ENCODE results near the gene TRAK1.

The TRAK1 gene, protein sequence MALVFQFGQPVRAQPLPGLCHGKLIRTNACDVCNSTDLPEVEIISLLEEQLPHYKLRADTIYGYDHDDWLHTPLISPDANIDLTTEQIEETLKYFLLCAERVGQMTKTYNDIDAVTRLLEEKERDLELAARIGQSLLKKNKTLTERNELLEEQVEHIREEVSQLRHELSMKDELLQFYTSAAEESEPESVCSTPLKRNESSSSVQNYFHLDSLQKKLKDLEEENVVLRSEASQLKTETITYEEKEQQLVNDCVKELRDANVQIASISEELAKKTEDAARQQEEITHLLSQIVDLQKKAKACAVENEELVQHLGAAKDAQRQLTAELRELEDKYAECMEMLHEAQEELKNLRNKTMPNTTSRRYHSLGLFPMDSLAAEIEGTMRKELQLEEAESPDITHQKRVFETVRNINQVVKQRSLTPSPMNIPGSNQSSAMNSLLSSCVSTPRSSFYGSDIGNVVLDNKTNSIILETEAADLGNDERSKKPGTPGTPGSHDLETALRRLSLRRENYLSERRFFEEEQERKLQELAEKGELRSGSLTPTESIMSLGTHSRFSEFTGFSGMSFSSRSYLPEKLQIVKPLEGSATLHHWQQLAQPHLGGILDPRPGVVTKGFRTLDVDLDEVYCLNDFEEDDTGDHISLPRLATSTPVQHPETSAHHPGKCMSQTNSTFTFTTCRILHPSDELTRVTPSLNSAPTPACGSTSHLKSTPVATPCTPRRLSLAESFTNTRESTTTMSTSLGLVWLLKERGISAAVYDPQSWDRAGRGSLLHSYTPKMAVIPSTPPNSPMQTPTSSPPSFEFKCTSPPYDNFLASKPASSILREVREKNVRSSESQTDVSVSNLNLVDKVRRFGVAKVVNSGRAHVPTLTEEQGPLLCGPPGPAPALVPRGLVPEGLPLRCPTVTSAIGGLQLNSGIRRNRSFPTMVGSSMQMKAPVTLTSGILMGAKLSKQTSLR

DNA sequence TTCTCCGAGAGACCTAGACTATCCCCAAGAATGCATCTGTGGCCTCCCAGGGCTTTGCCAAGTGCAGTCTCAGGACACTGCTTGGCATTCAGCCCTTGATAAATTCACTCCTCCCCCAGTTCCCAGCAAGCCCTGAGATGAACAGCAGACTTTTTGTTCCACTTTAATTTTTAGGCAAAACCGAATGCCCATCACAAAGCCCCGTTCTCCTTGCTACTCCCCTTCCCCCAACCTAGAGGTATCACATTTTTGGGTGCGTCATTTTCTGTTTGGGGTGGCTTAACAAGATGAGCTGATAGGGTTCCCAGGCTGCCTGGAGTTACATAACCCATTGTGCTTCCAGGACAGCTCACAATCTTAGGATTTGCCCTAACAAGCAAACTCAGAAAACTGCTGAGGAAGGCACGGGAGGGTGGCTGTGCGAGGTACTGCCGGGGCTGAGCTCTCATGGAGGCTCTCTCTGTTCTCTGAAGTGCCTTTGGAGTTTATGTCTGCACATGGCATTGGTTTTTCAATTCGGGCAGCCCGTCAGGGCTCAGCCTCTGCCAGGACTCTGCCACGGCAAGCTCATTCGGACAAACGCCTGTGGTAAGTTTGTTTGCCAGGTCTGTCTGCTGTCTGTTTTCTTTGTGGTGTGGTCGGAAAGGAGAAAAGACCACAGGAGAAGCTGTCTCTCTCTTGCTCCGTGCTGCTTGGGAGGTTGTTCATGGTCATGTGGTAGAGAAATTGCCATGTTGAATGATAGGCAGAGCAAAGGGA, at the start of gene TRAK1:
Gene TRAK1, plus strand, starts transcription at position 385 of the 759 bp plus-strand sequence. Its CDS starts 113 bp downstream, at position 498.
- H3K27me3 ChIP-seq (ENCODE audit: low read depth, low read length) = no peaks in the 10 kb centered on the region
- H3K27ac ChIP-seq (ENCODE audit: low read length) = peak within 1 kb of the TSS; percentile 98
- peak within 1 kb of the TSS; percentile 13; the same call in 1 of the 2 replicates for H3K4me3 ChIP-seq (ENCODE audit: low read length)
- TF ChIP-seq, protein P1, sequence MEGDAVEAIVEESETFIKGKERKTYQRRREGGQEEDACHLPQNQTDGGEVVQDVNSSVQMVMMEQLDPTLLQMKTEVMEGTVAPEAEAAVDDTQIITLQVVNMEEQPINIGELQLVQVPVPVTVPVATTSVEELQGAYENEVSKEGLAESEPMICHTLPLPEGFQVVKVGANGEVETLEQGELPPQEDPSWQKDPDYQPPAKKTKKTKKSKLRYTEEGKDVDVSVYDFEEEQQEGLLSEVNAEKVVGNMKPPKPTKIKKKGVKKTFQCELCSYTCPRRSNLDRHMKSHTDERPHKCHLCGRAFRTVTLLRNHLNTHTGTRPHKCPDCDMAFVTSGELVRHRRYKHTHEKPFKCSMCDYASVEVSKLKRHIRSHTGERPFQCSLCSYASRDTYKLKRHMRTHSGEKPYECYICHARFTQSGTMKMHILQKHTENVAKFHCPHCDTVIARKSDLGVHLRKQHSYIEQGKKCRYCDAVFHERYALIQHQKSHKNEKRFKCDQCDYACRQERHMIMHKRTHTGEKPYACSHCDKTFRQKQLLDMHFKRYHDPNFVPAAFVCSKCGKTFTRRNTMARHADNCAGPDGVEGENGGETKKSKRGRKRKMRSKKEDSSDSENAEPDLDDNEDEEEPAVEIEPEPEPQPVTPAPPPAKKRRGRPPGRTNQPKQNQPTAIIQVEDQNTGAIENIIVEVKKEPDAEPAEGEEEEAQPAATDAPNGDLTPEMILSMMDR (IDR thresholded peaks at IDR 0.05; ENCODE audit: low read depth, low read length) = no peak
- TF ChIP-seq EZH2phosphoT487 (IDR thresholded peaks at IDR 0.05; ENCODE audit: low read depth) = no peak
- no peak within 1 kb of the TSS for H2AFZ ChIP-seq (ENCODE audit: low read depth, low read length)
- peaks cover 69% of the 10 kb centered on the region for H3K36me3 ChIP-seq (replicated peaks; ENCODE audit: low read depth, low read length)
- H3K9me3 ChIP-seq (ENCODE audit: insufficient read depth, low read length) = no peaks in the 10 kb centered on the region; the same call in 1 of the 2 replicates
- peaks cover 26% of the 10 kb centered on the region for H4K20me1 ChIP-seq (ENCODE audit: insufficient read depth, low read length)
- H3K79me2 ChIP-seq (ENCODE audit: low read length) = peaks cover 84% of the 10 kb centered on the region
- peak within 1 kb of the TSS; percentile 38; the same call in 1 of the 2 replicates for H3K9ac ChIP-seq (ENCODE audit: low read length)
- peaks cover 98% of the 10 kb centered on the region for H3K4me1 ChIP-seq (ENCODE audit: low read length)
- H3K4me2 ChIP-seq (ENCODE audit: low read length) = peak within 1 kb of the TSS; percentile 44

DNA sequence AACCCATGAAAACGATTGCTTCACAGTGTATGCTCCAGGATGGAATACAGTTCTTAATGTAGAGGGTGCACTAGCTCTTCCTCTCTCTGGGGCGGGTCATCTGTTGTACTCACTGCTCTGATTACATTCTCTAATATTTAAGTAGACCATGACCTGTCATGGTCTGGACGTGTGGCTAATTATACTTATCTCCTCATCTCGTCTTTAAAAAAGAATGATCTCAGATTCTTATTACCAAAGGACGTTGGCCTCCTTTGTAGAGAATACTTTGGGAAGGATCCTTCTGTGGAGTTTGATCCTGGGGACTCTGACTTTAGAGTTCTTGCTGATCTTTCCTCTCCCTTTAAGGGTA, 48.4 kb upstream of the TRAK1 start:
- Histone ChIP-seq H3K9me3 (ENCODE audit: insufficient read depth, low read length) (no peaks in the 10 kb centered on the region), H3K27ac (ENCODE audit: low read length) (no peak overlapping the region), H3K36me3 (replicated peaks; ENCODE audit: low read depth, low read length) (peaks cover 7% of the 10 kb centered on the region), H2AFZ (ENCODE audit: low read depth, low read length) (no peak overlapping the region), H3K4me1 (ENCODE audit: low read length) (peaks cover 33% of the 10 kb centered on the region), H3K4me2 (ENCODE audit: low read length) (no peak overlapping the region), H3K9ac (ENCODE audit: low read length) (no peak overlapping the region), H3K79me2 (ENCODE audit: low read length) (peaks cover 99% of the 10 kb centered on the region), H3K4me3 (ENCODE audit: low read length) (no peak overlapping the region), H4K20me1 (ENCODE audit: insufficient read depth, low read length) (peaks cover 94% of the 10 kb centered on the region), H3K27me3 (ENCODE audit: low read depth, low read length) (no peaks in the 10 kb centered on the region)
- TF ChIP-seq, protein P1 (IDR thresholded peaks at IDR 0.05; ENCODE audit: low read depth, low read length) = no peak

DNA sequence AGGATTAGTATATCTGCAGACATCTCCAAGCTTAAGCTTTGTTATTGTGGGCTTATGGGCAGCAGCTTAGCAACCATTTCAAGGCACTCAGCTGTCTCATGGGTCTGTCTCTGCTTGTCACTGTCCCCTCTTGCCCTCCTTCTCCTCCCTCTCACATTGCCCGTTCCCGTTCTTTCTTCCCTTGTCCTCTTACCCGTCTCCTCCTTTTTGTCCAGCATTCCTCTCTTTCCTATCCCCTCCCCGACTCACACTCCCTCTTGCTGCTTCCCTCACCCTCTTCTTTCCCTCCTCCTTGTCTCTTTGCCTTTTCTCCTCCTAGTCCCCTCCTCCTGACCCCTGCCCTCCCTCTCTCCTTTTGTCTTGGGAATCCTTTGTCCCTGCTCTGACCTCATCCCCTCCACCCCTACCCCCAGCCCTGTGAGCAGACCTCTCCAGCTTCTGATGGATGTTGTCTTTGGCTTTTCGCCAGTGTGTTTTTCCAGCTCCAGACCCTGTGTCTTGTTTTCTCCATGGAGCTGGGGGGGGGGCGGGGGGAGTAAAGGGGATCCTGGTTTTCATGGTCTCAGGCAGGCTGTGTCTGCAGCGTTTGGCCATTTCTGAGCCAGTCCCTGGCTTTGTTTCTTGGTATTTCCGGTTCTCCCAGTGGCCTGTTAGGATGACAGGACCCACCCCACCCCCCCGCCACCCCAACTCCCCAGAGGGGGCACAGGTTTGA, 47.9 kb upstream of the TRAK1 start:
- TF ChIP-seq, protein P1 (IDR thresholded peaks at IDR 0.05; ENCODE audit: low read depth, low read length) = no peak
- TF ChIP-seq EZH2phosphoT487 (IDR thresholded peaks at IDR 0.05; ENCODE audit: low read depth) = no peak

More for the DNA sequence above, 47.9 kb upstream of the TRAK1 start:
- H3K4me3 ChIP-seq (ENCODE audit: low read length) = no peak overlapping the region
- peaks cover 6% of the 10 kb centered on the region for H3K36me3 ChIP-seq (replicated peaks; ENCODE audit: low read depth, low read length)
- no peak overlapping the region for H2AFZ ChIP-seq (ENCODE audit: low read depth, low read length)
- H4K20me1 ChIP-seq (ENCODE audit: insufficient read depth, low read length) = peaks cover 94% of the 10 kb centered on the region
- H3K9me3 ChIP-seq (ENCODE audit: insufficient read depth, low read length) = no peaks in the 10 kb centered on the region
- H3K4me2 ChIP-seq (ENCODE audit: low read length) = no peak overlapping the region
- no peak overlapping the region for H3K9ac ChIP-seq (ENCODE audit: low read length)
- H3K27me3 ChIP-seq (ENCODE audit: low read depth, low read length) = no peaks in the 10 kb centered on the region
- peaks cover 99% of the 10 kb centered on the region for H3K79me2 ChIP-seq (ENCODE audit: low read length)
- peaks cover 39% of the 10 kb centered on the region for H3K4me1 ChIP-seq (ENCODE audit: low read length)
- H3K27ac ChIP-seq (ENCODE audit: low read length) = no peak overlapping the region

All from OCI-LY3 (cell line).